ENCODE results near the gene SNX14.

DNA sequence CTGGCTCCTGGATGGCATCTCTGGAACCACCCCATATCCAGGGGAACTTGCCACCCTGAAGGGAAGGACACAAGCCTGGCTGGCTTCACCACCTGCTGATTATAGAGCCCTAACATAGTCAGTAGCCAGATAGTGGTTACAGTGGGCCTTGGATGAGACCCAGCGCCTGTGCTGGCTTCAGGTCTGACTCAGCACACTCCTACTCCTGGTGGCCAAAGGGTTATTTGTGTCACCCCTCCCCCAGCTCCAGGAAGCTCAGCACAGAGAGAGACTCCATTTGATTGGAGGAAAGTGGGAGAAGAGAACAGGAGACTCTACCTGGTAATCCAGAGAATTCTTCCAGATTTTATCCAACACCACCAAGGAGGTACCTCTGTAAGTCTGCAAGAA lies 12.8 kb downstream of the SNX14 start:
- TF ChIP-seq POLR2A (IDR thresholded peaks at IDR 0.05) = no peak
- TF ChIP-seq, protein P1, sequence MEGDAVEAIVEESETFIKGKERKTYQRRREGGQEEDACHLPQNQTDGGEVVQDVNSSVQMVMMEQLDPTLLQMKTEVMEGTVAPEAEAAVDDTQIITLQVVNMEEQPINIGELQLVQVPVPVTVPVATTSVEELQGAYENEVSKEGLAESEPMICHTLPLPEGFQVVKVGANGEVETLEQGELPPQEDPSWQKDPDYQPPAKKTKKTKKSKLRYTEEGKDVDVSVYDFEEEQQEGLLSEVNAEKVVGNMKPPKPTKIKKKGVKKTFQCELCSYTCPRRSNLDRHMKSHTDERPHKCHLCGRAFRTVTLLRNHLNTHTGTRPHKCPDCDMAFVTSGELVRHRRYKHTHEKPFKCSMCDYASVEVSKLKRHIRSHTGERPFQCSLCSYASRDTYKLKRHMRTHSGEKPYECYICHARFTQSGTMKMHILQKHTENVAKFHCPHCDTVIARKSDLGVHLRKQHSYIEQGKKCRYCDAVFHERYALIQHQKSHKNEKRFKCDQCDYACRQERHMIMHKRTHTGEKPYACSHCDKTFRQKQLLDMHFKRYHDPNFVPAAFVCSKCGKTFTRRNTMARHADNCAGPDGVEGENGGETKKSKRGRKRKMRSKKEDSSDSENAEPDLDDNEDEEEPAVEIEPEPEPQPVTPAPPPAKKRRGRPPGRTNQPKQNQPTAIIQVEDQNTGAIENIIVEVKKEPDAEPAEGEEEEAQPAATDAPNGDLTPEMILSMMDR (IDR thresholded peaks at IDR 0.05) = no peak

Measured in stomach (tissue), 4 donors.